Fibroblast of skin of scalp (primary cell): ENCODE data around the gene GRHL1.

Experiments used
- DNase-seq: peaks from one replicate; pipeline ENCODE4 v3.0.0-alpha.2; 2013

The GRHL1 gene

GRCh38 chr2:9972621-9973479 lies 21.4 kb downstream of the GRHL1 start:
- DNase-seq, result peak; percentile 52

GRCh38 chr2:9973690-9974089 lies 22.2 kb downstream of the GRHL1 start:
- no peak for DNase-seq

GRCh38 chr2:9974343-9974742 lies 22.9 kb downstream of the GRHL1 start:
- DNase-seq, result no peak

- DNase-seq, result no peak
Measured at GRCh38 chr2:9975328-9975727, 23.8 kb downstream of the GRHL1 start.

GRCh38 chr2:9975805-9976447 lies 24.4 kb downstream of the GRHL1 start:
- DNase-seq, result peak; percentile 93

- no peak for DNase-seq
Measured at GRCh38 chr2:9979977-9980376, 28.5 kb downstream of the GRHL1 start.

- DNase-seq, result peak; percentile 27
Measured at GRCh38 chr2:9980520-9980919, 29.0 kb downstream of the GRHL1 start.

GRCh38 chr2:9981655-9982054 lies 30.2 kb downstream of the GRHL1 start:
- DNase-seq, result no peak

GRCh38 chr2:9982248-9982647 lies 30.8 kb downstream of the GRHL1 start:
- peak; percentile 87 for DNase-seq

- DNase-seq, result no peak
Measured at GRCh38 chr2:9982891-9983290, 31.4 kb downstream of the GRHL1 start.

- no peak for DNase-seq
Measured at GRCh38 chr2:9983401-9984216, 32.1 kb downstream of the GRHL1 start.

GRCh38 chr2:9984217-9984739 lies 32.8 kb downstream of the GRHL1 start:
- peak; percentile 59 for DNase-seq

GRCh38 chr2:9984871-9985480 lies 33.5 kb downstream of the GRHL1 start:
- peak; percentile 83 for DNase-seq

GRCh38 chr2:9985531-9986328 lies 34.2 kb downstream of the GRHL1 start:
- DNase-seq, result no peak

GRCh38 chr2:9988320-9988719 lies 36.8 kb downstream of the GRHL1 start:
- no peak for DNase-seq

- DNase-seq, result peak; percentile 72
Measured at GRCh38 chr2:9990736-9991135, 39.2 kb downstream of the GRHL1 start.

GRCh38 chr2:9991221-9991620 lies 39.7 kb downstream of the GRHL1 start:
- no peak for DNase-seq

GRCh38 chr2:9991829-9992273 lies 40.4 kb downstream of the GRHL1 start:
- DNase-seq, result no peak

GRCh38 chr2:9992427-9993187 lies 41.1 kb downstream of the GRHL1 start:
- DNase-seq, result no peak

- peak; percentile 62 for DNase-seq
Measured at GRCh38 chr2:9993488-9994165, 42.1 kb downstream of the GRHL1 start.
